Tibial nerve (tissue), 4 donors: ENCODE data around the gene AASS.

Experiments
- EP300 ChIP-seq, 2 donors: sonication (generic); formaldehyde crosslinking; IDR thresholded peaks; one replicate each; pipeline ENCODE4 v1.6.1; 2017; ENCODE audit warnings: antibody characterized with exemption in 2 of 2, mild to moderate bottlenecking in 1 of 2
- POLR2A ChIP-seq, 2 donors: fragments of 450-650 bp; IDR thresholded peaks; one replicate each; pipeline ENCODE4 v1.6.1; 2017; ENCODE audit warnings: antibody characterized with exemption in 2 of 2, mild to moderate bottlenecking in 2 of 2, moderate library complexity in 2 of 2
- TF ChIP-seq, protein P1 (sequence below), 5 experiments: fragments of 200-600 bp in 3 of 5; fragments of 450-650 bp in 2 of 5; sonication (generic) in 3 of 5; IDR thresholded peaks; one replicate each; pipeline ENCODE4 v1.5.1; 2016 to 2019; ENCODE audit warnings: antibody characterized with exemption in 5 of 5, mild to moderate bottlenecking in 3 of 5, moderate library complexity in 2 of 5

GRCh38 chr7:122188785-122189184 is 44.7 kb upstream of the AASS start:
- TF ChIP-seq POLR2A (IDR thresholded peaks at IDR 0.05) (no peak), EP300 (IDR thresholded peaks at IDR 0.05) (no peak)
- TF ChIP-seq, protein P1, sequence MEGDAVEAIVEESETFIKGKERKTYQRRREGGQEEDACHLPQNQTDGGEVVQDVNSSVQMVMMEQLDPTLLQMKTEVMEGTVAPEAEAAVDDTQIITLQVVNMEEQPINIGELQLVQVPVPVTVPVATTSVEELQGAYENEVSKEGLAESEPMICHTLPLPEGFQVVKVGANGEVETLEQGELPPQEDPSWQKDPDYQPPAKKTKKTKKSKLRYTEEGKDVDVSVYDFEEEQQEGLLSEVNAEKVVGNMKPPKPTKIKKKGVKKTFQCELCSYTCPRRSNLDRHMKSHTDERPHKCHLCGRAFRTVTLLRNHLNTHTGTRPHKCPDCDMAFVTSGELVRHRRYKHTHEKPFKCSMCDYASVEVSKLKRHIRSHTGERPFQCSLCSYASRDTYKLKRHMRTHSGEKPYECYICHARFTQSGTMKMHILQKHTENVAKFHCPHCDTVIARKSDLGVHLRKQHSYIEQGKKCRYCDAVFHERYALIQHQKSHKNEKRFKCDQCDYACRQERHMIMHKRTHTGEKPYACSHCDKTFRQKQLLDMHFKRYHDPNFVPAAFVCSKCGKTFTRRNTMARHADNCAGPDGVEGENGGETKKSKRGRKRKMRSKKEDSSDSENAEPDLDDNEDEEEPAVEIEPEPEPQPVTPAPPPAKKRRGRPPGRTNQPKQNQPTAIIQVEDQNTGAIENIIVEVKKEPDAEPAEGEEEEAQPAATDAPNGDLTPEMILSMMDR (IDR thresholded peaks at IDR 0.05), result no peak
